Natural killer cell (primary cell): Measurements from ENCODE around the gene DCDC2B. TPM values are rescaled to one million over a fixed set of nuclear protein-coding genes. Genes with fewer than 3 reads are reported as not detected.
"Not testable (repeated sequence)": the region's sequence is repeated elsewhere in the genome, so short reads cannot be mapped to it uniquely, and the experiment has no call there.

Experiments used
- ATAC-seq, 3 donors: fragments of 150-1000 bp in 2 of 3; fragments of 200-7000 bp in 1 of 3; cut with Tn5 transposase; 1 replicate in 1 of 3; 2 replicates in 2 of 3; pipeline ENCODE4 v1.10.0; 2021; ENCODE audit warnings: mild to moderate bottlenecking in 2 of 3, moderate library complexity in 2 of 3
- DNase-seq, 2 donors: peaks; one replicate each; pipeline versions ENCODE4 v3.0.0 to v3.0.0-alpha.2; 2013 to 2021; ENCODE audit warnings: mixed read lengths in 1 of 2
- H3K27ac ChIP-seq: one replicate; pipeline ENCODE4 v1.5.1; 2013; ENCODE audit warnings: mild to moderate bottlenecking, low read length
- H3K27me3 ChIP-seq: one replicate; pipeline ENCODE4 v1.6.1; 2013; ENCODE audit warnings: low read length; ENCODE audit not compliant: control insufficient read depth, insufficient read depth
- H3K36me3 ChIP-seq: one replicate; pipeline ENCODE4 v1.6.1; 2013; ENCODE audit warnings: low read length; ENCODE audit not compliant: control insufficient read depth, insufficient read depth
- H3K4me1 ChIP-seq: one replicate; pipeline ENCODE4 v1.6.1; 2013; ENCODE audit warnings: low read length; ENCODE audit not compliant: control insufficient read depth, insufficient read depth
- H3K4me3 ChIP-seq: one replicate; pipeline ENCODE4 v1.5.1; 2013; ENCODE audit warnings: low read length
- H3K9me3 ChIP-seq: one replicate; pipeline ENCODE4 v1.6.1; 2013; ENCODE audit warnings: low read length; ENCODE audit not compliant: control insufficient read depth, insufficient read depth
- H3K27ac Mint-ChIP-seq, 2 donors: one replicate each; pipeline ENCODE4 v1.8.0; 2022; ENCODE audit warnings: mild to moderate bottlenecking in 2 of 2, mixed read lengths in 2 of 2, moderate library complexity in 1 of 2
- H3K27me3 Mint-ChIP-seq, 2 donors: one replicate each; pipeline ENCODE4 v1.8.0; 2022; ENCODE audit warnings: low read depth in 2 of 2, mixed read lengths in 2 of 2
- H3K36me3 Mint-ChIP-seq: one replicate; pipeline ENCODE4 v1.8.0; 2022; ENCODE audit warnings: mixed read lengths
- H3K4me1 Mint-ChIP-seq, 2 donors: one replicate each; pipeline ENCODE4 v1.8.0; 2022; ENCODE audit warnings: mixed read lengths in 2 of 2
- H3K4me3 Mint-ChIP-seq: one replicate; pipeline ENCODE4 v1.8.0; 2022; ENCODE audit warnings: mild to moderate bottlenecking, moderate library complexity, mixed read lengths
- H3K9me3 Mint-ChIP-seq, 2 donors: one replicate each; pipeline ENCODE4 v1.8.0; 2022; ENCODE audit warnings: mixed read lengths in 2 of 2
- CTCF ChIP-seq: fragments of 200-600 bp; IDR thresholded peaks from one replicate; pipeline ENCODE4 v1.8.0; 2022; ENCODE audit warnings: antibody characterized with exemption
- WGBS: methylation state at CpG from one replicate; pipeline ENCODE4 v1.1.7; 2013; ENCODE audit warnings: missing lambda C conversion rate; ENCODE audit not compliant: insufficient coverage; 5-methylcytosine and 5-hydroxymethylcytosine counted together
- intact Hi-C: fragments of 100-400 bp; cut with micrococcal nuclease; formaldehyde crosslinking; loops from one replicate; pipeline ENCODE4 v1.14.2; 2022
- total RNA-seq, 4 donors: library from RNA; stranded (reverse); fragments of 120-200 nt in 1 of 4; gene quantifications; one replicate each; pipeline versions ENCODE4 v1.2.3 to v1.2.4, GENCODE V29; 2013 to 2022

Gene DCDC2B
- total RNA-seq = not detected
- not detected for total RNA-seq (2013)

DNA sequence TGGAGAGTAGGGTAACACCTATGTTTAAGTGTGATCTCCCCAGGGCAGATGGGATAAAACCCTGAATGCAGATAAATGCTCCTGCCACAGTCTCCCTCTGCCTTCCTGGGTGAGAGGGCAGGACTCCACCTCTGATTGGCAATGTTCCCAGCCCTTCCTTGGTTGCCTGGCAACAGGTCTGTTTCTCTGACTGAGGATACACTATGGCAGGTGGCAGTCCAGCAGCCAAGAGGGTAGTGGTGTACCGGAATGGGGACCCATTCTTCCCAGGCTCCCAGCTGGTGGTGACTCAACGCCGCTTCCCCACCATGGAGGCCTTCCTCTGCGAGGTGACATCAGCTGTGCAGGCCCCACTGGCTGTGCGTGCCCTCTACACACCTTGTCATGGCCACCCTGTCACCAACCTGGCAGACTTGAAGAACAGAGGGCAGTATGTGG is at the start of gene DCDC2B:
Gene DCDC2B, plus strand, starts transcription at position 199 of the 438 bp plus-strand sequence. Its CDS starts 5 bp downstream, at position 204.
- Histone ChIP-seq H3K4me1 (peaks cover 28% of the 10 kb centered on the region), H3K27me3 (no peaks in the 10 kb centered on the region), H3K27ac (no peak within 1 kb of the TSS), H3K36me3 (peaks cover 7% of the 10 kb centered on the region), H3K9me3 (no peaks in the 10 kb centered on the region), H3K4me3 (no peak within 1 kb of the TSS)
- H3K4me1 Mint-ChIP-seq = peaks cover 8 to 20% of the 10 kb centered on the region in 2 donors
- no peaks in the 10 kb centered on the region for H3K9me3 Mint-ChIP-seq
- no peak for ATAC-seq
- no peak for TF ChIP-seq CTCF
- intact Hi-C loops = no loop called here
- H3K4me3 Mint-ChIP-seq = no peak within 1 kb of the TSS
- 92% methylated on average over 5 of the region's 5 CpGs for WGBS
- DNase-seq = no peak
- no peaks in the 10 kb centered on the region for H3K27me3 Mint-ChIP-seq
- peak within 1 kb of the TSS in 1 of 2 donors; percentile 56 for H3K27ac Mint-ChIP-seq
- H3K36me3 Mint-ChIP-seq = no peaks in the 10 kb centered on the region

GRCh38 chr1:32159189-32159588 is 49.7 kb upstream of the DCDC2B start:
- ATAC-seq (no peak), DNase-seq (no peak)
- no peak overlapping the region for H3K27ac ChIP-seq
- H3K27me3 ChIP-seq = no peaks in the 10 kb centered on the region
- Mint-ChIP-seq H3K36me3 (peaks cover 42% of the 10 kb centered on the region), H3K27ac (no peak overlapping the region), H3K4me3 (no peak overlapping the region), H3K4me1 (peaks cover 0 to 6% of the 10 kb centered on the region in 2 donors), H3K9me3 (no peaks in the 10 kb centered on the region), H3K27me3 (no peaks in the 10 kb centered on the region)
- intact Hi-C loops = no loop called here
- H3K4me3 ChIP-seq = no peak overlapping the region
- no peaks in the 10 kb centered on the region for H3K9me3 ChIP-seq
- no peaks in the 10 kb centered on the region for H3K4me1 ChIP-seq
- 72% methylated on average over 2 of the region's 3 CpGs for WGBS
- TF ChIP-seq CTCF = no peak
- peaks cover 68% of the 10 kb centered on the region for H3K36me3 ChIP-seq

DNA sequence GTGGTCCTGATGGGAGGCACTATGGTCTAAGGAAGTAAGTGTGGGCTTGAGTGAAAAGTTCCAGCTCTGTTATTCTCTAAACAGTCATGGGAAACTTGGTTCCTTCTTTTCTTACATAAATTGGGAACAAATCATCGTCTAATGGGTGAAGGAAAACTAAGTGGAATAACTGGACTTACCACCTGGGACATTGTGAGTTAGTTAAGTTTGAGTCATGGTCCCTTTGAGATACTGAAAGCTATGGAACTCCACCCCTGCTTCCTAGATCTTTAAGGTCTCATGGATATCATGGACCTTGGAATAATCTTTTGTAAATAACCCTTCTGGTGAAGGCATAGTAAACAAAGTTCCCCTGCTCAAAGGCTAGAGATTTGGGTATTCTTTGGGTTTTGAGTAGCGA is 45.5 kb upstream of the DCDC2B start:
- Histone ChIP-seq H3K4me1 (no peaks in the 10 kb centered on the region), H3K36me3 (peaks cover 69% of the 10 kb centered on the region), H3K4me3 (no peak overlapping the region), H3K27me3 (no peaks in the 10 kb centered on the region), H3K27ac (no peak overlapping the region), H3K9me3 (no peaks in the 10 kb centered on the region)
- Mint-ChIP-seq H3K27ac (peak overlapping the region in 1 of 2 donors; percentile 26), H3K27me3 (no peaks in the 10 kb centered on the region), H3K4me3 (no peak overlapping the region), H3K36me3 (peaks cover 27% of the 10 kb centered on the region), H3K9me3 (no peaks in the 10 kb centered on the region), H3K4me1 (no peaks in the 10 kb centered on the region)
- intact Hi-C loops = no loop called here
- TF ChIP-seq CTCF = no peak
- DNase-seq = no peak
- WGBS = 100% methylated on average over 1 of the region's 2 CpGs
- ATAC-seq = no peak

- H3K27me3 Mint-ChIP-seq, H3K4me1 ChIP-seq, DNase-seq, H3K9me3 ChIP-seq, H3K4me3 ChIP-seq, ATAC-seq, H3K27me3 ChIP-seq, H3K27ac Mint-ChIP-seq, intact Hi-C loops, H3K4me1 Mint-ChIP-seq, H3K27ac ChIP-seq, H3K4me3 Mint-ChIP-seq, H3K9me3 Mint-ChIP-seq: not testable (repeated sequence)
- peaks cover 67% of the 10 kb centered on the region for H3K36me3 ChIP-seq
- peaks cover 26% of the 10 kb centered on the region for H3K36me3 Mint-ChIP-seq
- 96% methylated on average over 10 of the region's 10 CpGs for WGBS
These were observed 43.3 kb upstream of the DCDC2B start for GRCh38 chr1:32165633-32166032.
